NCI-H1930 (cell line): ENCODE results near the gene COX7A2L.
"Not testable (repeated sequence)": the region's sequence is repeated elsewhere in the genome, so short reads cannot be mapped to it uniquely, and the experiment has no call there.

Experiments used
- DNase-seq, 2 experiments: peaks; one replicate each; lab custom pipeline; 2025; lab: John Stamatoyannopoulos, UW

The COX7A2L gene, protein sequence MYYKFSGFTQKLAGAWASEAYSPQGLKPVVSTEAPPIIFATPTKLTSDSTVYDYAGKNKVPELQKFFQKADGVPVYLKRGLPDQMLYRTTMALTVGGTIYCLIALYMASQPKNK

DNA sequence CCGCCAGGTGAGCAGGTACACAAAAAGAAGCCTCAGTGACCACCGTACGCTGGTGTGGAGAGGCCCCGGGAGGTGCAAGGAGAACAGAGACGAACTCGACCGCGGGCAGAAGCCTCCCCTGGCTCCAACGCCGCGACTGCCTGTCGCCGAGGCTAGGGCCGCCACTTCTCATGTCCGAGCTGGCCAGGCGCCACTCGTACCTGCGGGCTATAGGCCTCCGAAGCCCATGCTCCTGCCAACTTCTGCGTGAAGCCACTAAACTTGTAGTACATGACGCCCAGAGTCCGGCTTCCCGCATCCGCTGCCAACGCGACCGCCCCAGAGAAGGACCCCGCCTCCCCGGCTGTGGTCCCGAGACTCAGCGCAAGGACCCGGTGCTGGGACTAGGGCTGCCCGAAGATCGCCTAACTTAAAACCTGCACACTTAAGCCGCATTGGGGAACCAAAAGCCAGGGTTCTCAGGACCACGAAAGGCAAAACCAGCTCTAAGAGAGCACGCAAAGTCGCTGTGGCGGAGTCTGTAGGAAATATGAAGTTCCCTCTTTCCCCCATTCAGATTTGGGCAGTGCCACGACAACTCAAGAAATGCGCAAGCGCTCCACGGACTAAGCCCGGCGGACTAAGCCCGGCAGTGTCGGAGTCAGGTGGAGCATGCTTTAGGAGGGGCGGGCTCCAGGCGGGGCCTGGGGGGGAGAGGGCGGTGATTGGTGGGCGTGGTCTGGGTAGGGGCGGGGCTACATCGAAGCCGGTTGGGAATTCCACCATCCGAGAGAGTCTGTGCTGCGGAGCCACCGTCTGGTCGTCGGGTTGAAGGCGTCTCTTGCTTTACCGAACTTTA lies at the start of gene COX7A2L:
COX7A2L (minus strand) TSS at position 328 of the 838 bp plus-strand sequence; CDS start at position 272, 56 bp downstream.
- peak; percentile 93 to 94 for DNase-seq

DNA sequence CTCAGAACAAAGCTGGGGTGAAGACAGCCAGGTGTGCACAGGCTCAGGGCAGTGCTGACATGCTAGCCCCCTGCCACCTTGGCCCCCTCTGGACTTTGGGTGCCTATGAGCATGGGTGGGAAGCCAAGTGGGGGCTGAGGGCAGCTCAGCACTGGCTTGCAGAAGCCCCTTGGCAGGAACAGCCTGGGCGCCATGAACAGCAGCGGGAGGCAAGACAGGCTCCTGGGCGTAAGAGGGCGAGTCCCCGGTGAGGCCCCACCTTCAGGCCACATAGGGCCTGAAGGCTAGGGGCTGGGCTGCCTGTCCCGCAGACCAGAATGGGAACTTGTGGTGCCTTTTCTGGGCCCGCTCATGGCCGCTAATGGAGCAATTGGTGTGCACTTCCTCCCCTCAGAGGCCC lies 47.0 kb upstream of the COX7A2L start:
- DNase-seq = no peak

DNA sequence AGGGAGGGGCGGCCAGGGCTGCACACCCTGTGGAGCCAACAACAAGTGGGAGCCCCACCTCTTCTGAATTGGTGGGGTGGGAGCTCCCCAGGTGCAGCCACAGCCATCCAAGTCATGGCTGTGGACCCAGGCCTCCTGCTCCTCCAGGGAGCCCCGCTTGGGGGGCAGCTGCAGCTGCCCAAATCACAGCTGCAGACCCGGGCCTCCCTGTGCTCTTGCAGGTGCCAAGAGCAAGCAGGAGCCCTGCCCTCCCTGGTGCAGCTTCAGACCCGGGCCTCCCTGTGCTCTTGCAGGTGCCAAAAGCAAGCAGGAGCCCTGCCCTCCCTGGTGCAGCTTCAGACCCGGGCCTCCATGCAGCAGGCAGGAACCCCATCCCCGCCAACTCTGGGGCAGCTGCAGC lies 46.5 kb upstream of the COX7A2L start:
- DNase-seq = no peak

DNA sequence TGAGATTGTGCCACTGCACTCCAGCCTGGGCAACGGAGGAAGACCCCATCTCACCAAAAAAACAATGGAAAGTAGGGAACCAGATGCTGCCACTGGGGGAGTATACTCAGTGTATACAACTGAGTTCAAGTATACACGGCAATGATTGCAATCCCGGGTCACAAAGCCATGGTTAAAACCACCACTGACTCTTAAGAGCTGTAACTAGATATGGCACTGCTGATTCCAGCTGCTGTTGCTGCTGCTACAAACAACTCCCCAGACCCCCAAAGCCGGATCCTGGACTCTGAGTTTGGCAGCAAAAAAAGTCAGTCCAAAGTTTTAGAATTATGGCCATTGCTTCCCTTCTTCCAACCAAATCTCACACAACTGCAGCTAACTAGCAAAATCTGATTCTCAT lies 43.7 kb upstream of the COX7A2L start:
- DNase-seq = no peak

DNA sequence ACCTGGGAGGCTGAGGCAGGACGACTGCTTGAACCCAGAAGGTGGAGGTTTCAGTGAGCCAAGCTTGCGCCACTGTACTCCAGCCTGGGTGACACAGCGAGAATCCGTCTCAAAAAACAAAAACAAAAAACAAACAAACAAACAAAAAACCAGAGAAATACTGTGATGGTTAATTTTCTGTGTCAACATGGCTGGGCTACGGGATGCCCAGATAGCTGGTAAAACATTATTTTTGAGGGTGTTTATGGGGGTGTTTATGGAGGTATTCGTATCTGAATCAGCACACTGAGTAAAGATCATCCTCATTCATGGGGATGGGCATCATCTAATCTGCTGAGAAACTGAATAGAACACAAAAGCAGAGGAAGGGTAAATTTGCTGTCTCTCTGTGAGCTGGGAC lies 40.8 kb upstream of the COX7A2L start:
- no peak for DNase-seq

DNA sequence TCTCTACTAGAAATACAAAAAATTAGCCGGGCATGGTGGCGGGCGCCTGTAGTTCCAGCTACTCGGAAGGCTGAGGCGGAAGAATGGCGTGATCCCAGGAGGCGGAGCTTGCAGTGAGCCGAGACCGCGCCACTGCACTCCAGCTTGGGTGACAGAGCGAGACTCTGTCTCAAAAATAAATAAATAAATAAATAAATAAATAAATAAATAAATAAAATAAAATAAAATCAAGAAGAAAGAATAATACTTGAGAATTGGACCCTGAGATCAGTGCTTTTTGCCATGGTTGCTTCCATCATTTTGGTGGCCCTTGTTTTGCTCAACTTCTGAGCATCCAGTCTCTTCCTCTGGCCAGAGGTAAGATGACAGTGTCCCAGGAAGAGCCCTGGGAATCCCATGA lies 37.0 kb upstream of the COX7A2L start:
- not testable (repeated sequence) for DNase-seq

DNA sequence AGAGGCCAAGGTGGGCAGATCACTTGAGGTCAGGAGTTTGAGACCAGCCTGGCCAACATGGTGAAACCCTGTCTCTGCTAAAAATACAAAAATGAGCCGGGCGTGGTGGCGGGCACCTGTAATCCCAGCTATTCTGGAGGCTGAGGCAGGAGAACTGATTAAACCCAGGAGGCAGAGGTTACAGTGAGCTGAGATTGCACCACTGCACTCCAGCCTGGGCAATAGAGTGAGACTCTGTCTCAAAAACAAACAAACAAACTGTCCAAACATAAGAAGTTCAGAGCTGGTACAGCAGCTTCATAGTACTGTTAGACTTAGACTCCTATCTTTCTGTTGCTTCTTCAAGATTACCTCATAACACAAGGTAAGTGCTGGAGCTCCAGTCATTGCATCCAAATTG lies 32.3 kb upstream of the COX7A2L start:
- not testable (repeated sequence) for DNase-seq

DNA sequence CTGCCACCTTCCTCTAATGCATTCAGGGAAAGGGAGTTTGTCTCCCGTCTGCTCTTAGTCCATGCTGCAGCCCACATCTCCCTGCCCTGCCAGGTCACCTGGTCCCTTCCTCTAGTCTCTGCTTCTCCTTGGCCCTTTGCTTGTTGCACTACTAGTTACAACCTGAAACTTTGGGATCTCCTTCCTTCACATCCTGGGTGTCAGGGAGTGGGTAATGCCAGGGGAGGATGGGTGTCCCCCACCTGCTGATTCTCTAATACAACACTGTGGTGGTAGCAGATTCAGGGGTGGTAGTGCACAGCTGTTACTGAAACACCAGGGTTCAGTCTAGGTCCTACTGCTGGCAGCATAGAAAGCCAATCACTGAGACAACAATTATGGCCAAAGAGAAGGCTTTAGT lies 31.2 kb upstream of the COX7A2L start:
- no peak for DNase-seq

DNA sequence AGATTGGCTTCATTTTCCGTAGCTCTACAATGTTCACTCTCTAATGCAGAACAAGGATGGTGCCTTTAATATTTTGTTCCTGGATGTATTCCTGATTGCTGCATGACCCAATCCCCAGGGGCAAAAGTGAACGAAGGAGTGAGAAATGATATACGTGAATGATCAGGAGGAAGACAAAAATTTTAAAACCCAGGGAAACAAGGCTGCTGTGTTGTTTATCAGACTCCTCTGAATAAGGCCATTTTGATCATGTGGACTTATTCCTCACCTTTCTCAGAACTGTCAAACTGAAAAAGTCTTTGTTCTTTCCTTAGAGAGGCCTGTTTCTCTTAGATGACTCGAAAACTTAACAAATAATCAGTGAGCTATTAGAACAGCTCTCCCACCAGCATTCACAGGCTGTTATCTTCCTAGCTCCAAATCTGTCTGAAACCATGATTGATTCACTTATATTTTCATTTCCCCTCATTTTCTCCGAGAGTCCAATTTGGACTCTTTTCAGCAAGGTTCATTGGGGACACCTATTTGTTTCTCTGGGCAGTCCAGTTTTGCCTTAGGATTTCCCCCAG lies 29.5 kb upstream of the COX7A2L start:
- no peak for DNase-seq

DNA sequence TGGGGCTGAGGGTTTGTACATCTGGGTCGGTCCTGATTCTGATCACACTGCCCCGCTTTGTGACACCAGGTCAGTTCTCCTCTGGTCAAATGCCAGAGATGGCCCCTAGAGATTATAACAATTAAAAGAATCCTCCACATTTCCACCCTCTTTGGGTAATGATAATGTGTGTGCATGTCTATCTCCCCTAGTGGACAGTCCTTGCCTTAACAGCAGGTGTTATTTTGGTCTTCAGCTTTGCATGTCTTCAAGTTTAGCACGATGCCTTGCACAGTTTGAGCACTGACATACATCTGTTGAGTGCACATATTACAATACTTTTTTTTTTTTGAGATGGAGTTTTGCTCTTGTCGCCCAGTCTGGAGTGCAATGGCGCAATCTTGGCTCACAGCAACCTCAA lies 25.7 kb upstream of the COX7A2L start:
- DNase-seq = no peak

DNA sequence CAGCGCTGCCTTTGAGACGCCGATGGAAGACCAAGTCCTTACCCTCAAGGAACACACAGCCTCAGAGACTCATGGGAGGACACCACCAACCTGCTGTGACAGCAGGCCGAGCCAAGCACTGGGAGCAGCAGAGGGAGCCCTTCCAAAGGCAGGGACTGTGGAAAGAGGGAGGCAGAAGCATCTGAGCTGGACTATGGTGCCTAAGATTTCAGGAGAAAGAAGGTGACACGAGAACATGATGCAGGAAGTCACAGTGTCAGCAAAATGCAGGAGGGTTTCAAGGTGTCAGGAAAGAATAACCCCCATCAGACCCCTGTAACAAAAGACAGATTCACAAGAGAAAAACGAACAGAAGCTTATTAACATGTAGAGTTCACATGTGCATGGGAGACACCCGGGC lies 24.2 kb upstream of the COX7A2L start:
- DNase-seq = peak in 1 of 2 experiments; percentile 14

DNA sequence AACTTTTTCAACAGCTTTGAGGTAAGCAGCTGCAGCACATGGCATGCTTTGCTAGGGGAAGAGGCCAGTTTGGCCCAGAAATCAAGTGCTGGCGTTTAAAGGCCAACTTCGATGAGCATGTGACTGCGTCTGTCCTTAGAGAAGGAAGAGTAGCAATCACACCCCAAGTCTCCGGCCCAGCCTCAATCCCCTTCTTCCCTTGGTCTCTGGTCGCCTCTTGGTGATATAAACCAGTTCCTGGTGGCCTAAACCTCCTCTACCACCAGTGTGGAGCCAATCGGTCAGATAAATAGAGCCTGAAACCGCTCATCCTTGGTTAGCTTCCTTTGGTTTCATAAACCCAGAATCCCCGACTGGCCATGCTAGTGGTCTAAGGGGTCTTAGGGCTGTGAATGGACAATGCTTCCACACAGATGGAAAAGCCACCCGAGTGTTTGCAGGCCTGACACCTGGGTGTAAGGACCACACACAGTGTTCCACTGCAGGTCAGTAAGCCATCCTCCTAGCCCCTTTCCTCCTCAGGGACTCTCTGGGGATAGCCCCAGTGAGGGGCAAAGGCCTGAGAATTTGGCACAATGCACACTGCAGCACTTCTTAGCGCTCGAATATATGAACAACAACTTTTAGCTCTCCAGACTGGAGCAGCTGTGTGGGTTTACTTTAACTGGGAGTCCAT lies 23.0 kb upstream of the COX7A2L start:
- no peak for DNase-seq

DNA sequence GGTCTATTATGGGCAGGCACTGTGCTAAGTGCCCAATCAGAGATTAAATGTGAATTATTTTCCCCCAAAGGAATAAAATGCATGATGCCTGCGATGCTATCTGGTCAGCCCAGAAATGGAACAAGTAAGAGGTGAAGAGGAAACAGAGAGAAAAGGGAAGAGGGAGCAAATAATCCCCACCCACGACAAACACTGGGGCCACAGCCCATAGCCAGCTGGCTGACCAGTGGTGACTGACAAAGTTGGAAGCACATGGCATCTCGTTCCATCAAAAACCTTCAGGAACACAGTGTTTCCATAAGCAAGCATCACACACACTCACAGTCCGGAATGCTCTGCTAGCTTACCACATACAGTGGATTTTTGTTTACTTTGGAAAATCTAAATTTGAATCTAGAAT lies 21.1 kb upstream of the COX7A2L start:
- DNase-seq = no peak

DNA sequence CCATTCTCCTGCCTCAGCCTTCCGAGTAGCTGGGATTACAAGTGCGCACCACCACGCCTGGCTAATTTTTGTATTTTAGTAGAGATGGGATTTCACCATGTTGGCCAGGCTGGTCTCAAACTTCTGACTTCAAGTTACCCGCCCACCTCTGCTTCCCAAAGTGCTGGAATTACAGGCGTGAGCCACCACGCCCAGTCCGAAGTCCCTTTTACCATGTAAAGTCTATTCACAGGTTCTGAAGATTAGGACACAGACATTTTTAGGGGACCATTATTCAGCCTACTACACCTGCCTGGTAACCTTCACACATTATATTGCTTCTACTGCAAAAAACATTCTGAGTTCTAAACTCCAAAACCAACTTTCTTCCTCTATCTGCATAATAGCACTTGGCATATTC lies 19.0 kb upstream of the COX7A2L start:
- DNase-seq = not testable (repeated sequence)

DNA sequence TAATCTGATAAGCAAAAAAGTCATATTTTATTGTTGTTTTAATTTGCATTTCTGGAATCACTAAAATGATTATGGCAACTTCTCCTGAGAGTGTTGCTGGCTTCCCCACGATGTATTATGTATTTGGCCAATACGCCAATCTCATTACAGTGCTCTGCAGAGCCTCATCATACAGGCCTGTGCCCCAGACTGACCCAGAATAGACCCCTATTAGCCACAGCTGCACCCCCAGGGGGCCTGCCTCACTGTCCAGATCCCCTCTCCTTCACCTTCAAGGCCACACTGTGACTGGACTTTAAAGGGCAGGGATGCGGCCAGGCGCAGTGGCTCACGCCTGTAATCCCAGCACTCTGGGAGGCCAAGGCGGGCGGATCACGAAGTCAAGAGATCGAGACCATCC lies 17.4 kb upstream of the COX7A2L start:
- DNase-seq = no peak

DNA sequence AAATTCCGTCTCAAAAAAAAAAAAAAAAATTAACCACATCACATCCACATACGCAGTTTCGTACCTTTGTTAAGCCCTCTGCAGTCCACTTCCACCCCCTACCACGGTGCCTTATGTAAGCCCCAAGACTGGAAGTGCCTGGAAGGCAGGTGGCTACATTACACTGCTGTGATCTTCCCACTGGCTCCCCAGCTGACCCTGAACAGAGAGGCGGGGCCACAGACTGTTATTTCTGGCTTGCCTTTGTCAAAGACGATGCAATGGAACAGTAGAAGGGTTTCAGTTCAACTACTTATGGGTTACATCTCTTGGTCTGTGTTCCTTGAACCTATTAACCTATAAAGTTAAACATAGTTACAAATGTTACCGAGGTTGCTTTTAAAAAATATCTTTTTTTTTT lies 15.7 kb upstream of the COX7A2L start:
- DNase-seq = no peak

DNA sequence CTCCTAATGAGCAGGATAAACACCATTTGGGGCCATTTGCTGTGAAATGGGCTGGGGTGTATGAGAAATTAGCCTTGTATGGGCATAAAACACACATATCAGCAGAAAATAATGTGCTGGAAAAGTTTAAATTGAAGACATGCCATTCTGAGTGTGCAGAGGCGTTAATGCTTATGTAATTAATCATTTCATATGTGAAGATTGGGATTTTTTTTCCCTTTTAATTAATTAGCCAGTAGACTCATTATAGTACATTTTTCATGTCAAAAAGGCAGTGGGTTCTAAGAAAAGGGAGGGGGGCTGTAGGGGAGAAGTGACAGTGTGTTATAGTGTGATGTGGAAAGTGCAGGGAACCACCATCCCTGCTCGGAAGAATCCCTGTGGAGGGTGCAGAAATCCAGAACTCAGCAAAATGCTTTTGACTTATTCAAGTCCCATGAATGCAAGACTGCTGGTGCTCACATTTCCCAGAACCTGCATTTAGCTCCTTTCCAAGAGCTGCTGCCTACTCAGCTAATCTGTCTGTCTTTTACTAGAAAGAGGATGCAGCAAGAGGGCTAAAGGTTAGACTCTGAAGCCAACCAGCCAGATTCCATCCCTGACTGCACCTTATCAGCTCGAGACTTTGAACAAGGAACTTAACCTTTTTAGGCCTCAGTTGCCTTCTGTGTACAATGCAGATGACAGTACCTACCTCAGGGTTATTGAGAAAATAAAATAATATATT lies 11.6 kb upstream of the COX7A2L start:
- no peak for DNase-seq

DNA sequence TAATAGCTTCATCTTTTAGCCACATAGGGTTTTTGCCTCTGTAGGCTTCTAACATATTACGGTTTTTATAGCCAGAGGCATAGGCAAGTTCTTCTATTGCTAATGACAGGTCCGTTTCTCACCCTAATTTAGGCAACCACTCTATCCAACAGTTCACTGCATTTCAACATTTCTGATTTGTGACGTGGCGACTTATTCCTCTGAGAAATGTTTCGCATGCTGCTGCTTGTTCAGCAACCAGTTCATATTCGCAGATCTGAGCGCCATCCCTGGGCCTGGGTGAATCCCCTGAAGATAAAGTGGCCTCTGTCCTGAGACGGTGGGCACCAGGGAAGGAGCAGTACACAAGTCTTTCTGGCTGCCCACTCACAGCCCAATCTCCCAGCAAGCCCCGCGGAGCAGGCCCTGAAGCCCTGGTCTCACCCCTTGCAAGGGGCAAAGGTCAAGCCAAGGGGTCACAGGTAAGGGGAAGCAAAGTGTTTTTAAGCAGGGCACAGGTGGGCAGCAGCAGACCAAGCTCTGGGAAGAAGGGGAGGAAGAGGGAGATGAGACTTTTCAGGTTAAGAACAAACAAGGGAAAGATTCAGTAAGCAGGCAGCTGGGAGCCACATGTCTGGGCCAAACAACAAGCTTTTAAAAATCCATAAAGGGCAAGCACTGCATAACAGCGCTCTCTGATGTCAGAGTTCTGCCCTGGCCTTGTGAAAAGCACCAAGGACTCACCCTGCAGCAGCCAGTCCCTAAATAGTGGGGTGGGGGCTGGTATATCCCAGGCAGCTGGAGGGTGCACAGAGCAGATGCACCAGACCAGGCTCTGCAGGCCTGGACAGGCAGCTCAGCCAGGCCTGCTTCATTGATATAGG lies 10.8 kb upstream of the COX7A2L start:
- DNase-seq = no peak

DNA sequence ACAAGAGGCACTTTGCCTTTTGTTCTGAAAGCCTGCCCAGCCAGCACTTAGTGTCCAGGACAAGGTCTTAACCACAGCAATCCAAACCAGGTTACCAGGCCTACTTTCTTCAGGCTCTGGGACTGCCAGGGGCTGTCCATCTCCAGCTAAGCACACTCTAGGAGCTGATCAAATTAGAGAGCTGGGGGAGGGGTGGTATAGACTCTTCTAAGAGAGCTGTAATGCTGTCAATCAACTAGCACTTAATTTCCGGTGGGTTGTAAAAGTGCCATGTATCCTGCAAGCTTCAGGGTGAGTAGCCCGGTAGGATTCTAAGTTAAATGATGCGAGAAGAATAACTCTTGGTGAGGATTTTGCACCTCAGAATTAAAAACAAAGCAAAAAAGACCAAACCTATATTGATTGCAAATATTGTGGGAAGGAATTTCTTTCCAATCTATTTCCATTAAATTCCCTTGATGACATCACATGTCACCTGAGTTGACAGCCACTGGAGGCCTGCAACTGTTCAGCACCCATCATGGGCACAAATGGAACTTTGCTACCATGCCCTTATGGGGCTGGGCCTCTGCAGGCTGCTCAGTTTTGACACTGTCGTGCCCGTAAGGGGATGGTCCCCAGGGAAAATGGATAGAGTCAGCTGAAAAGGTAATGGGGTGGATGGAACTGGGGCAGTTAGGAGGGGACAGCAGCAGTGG lies 8.7 kb upstream of the COX7A2L start:
- DNase-seq = no peak

DNA sequence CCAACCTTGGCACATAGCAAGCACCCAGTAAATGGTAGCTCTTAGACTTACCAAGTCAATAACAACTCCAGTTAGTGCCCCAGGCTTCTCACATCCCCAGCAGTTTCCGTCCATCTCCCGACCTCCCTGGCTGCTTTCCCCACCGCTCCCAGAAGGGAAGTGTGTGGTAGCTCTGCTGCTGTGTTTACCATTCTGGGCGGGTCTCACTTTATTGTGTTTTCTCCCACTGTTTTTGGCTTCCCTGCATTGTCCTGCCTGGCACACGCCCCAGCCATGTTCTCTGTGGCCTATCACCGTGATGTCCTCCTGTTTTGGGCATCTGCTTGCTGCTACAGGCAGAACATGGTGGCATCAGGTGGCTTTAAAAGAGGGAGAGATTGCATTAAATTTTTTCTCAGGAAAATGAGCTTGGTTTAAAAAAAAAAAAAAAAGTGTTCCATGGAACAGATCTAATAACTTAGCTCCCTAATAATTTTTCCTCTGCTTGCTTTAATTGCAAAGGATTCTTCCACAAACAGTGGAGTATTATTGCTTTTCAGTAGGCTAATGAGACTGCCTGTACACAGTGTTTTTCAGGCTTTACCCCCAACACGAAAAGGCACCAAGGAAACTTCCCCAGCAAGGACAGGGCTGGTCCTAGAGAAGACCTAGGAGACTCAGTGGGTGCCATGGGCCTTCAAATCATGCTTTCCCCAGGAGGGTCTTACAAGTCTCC lies 8.0 kb upstream of the COX7A2L start:
- DNase-seq = no peak
